Measurements from ENCODE around the gene MSLN.

The MSLN gene

DNA sequence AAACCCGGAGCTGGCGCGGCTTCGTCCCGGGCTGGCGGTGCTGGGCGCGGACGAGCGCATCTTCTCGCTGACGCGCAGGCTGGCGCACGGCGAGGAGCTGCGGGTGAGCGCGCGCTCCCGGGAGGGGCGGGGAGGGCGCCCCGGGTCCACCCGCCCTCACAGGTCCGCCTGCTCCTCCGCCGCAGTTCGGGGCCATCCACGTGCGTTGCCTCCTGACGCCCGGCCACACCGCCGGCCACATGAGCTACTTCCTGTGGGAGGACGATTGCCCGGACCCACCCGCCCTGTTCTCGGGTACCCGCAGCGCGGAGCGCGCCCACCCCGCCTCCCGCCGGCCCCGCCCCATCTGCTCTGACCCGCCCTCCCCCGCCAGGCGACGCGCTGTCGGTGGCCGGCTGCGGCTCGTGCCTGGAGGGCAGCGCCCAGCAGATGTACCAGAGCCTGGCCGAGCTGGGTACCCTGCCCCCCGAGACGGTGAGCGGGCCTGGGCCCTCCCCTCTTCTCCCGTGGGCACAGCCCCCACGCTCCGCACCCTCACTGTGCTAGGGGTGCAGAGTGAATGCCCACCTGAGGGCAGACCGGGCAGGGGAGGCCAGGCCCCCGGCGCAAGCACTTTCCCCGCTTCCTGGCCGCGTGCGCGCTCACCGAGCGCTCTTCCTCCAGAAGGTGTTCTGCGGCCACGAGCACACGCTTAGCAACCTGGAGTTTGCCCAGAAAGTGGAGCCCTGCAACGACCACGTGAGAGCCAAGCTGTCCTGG is 32.2 kb upstream of the MSLN start:
- H3K9me2 ChIP-seq (replicated peaks; ENCODE audit: low read depth, low read length) = no peaks in the 10 kb centered on the region
- H3F3A ChIP-seq (ENCODE audit: low read depth) = no peaks in the 10 kb centered on the region
- TF ChIP-seq CTCF (conservative IDR thresholded peaks at IDR 0.05; ENCODE audit: low read length) (no peak), EZH2phosphoT487 (IDR thresholded peaks at IDR 0.05; ENCODE audit: borderline replicate concordance) (no peak)
- no peak overlapping the region for H3K4me2 ChIP-seq (ENCODE audit: low read depth, low read length, poor library complexity, severe bottlenecking)
- H3K79me2 ChIP-seq (ENCODE audit: insufficient read depth, low read length) = no peaks in the 10 kb centered on the region
- no peaks in the 10 kb centered on the region for H3K27me3 ChIP-seq (ENCODE audit: insufficient read depth, low read length, poor library complexity, severe bottlenecking)
- H3K9ac ChIP-seq (ENCODE audit: low read depth, low read length, poor library complexity, severe bottlenecking) = no peak overlapping the region
- H2AFZ ChIP-seq (ENCODE audit: low read length) = no peak overlapping the region
- no peaks in the 10 kb centered on the region for H3K36me3 ChIP-seq (ENCODE audit: insufficient read depth, low read length)
- H4K20me1 ChIP-seq (ENCODE audit: insufficient read depth, low read length, poor library complexity, severe bottlenecking) = no peaks in the 10 kb centered on the region
- H3K9me3 ChIP-seq (ENCODE audit: insufficient read depth, low read depth, low read length) = no peaks in the 10 kb centered on the region
- H3K4me3 ChIP-seq (ENCODE audit: low read length, poor library complexity, severe bottlenecking) = no peak overlapping the region
- H3K4me1 ChIP-seq (ENCODE audit: insufficient read depth, low read length, poor library complexity, severe bottlenecking) = no peaks in the 10 kb centered on the region

DNA sequence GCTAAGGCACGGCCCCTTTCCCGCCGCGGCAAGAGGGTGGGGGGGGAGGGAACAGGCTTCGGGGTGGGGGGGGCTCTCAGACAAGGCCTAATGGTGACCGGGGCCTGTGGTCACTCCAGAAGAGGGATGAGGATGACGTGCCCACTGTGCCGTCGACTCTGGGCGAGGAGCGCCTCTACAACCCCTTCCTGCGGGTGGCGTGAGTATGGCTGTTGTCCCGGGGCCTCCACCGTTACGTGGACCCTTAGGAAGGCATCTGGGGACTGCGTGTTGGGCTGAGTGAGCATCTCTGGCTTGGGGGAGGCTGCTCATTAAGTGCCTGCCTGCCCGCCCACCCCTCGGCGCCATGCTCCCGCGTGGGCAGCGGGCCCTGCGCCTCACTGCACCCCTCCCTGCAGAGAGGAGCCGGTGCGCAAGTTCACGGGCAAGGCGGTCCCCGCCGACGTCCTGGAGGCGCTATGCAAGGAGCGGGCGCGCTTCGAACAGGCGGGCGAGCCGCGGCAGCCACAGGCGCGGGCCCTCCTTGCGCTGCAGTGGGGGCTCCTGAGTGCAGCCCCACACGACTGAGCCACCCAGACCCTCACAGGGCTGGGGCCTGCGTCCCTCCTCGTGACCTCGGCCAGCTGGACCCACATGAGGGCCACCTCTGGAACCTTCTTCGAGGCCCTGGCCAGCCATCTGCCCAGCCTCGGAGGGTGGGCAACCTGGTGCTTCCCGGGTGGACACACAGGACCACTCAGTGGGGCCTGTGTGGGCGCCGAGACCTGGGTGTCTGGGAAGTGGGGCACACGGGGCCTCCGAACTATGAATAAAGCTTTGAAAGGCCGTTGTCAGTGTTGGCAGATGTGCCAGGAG is 31.4 kb upstream of the MSLN start:
- TF ChIP-seq CTCF (conservative IDR thresholded peaks at IDR 0.05; ENCODE audit: low read length) = no peak
- no peak for TF ChIP-seq EZH2phosphoT487 (IDR thresholded peaks at IDR 0.05; ENCODE audit: borderline replicate concordance)
- Histone ChIP-seq H3K4me2 (ENCODE audit: low read depth, low read length, poor library complexity, severe bottlenecking) (no peak overlapping the region), H3K4me3 (ENCODE audit: low read length, poor library complexity, severe bottlenecking) (no peak overlapping the region)

DNA sequence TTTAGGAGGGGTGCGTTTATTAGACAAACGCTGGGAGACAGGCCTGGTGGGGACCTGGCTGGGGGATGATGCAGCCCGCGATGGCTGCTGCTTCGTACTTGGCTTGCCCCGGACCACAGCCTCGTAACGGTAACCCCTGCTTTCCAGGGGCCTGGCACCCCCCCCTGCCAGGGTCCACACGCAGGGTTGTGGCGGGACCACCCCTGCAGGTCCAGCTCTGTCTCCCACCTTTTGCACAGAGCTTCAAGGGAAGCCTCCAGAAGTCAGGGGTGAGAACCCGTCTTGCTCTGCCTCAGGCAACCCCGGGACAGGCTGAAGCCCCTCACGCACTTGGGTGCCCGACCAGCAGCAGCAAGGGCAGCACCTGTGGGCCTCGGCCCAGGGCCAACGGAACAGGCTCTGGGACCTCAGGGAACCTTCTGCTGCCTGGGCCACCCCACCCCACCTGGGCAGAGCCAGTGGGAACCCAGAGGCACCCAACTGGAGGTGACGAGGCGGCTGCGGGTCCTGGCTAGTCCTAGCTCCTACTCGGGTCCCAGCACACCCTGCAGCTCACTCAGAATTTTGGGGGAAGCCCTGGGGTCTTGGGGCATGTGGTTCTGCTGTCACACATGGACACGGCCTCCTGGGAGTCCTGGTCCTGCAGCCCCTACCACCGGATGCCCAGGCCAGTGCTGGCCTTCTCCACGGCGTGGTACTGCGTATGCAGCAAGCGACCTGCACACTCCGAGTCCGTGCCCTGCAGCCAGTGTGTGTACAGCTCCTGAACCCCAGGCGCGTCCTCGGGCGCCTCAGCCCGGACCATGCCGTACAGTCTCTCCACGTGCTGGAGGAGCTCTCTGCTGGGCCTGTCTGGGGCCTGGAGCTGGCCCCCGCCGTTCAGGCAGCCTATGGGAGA is 30.5 kb upstream of the MSLN start:
- Histone ChIP-seq H3K36me3 (ENCODE audit: insufficient read depth, low read length) (no peaks in the 10 kb centered on the region), H2AFZ (ENCODE audit: low read length) (no peak overlapping the region), H3F3A (ENCODE audit: low read depth) (no peaks in the 10 kb centered on the region), H3K9me3 (ENCODE audit: insufficient read depth, low read depth, low read length) (no peaks in the 10 kb centered on the region), H3K27me3 (ENCODE audit: insufficient read depth, low read length, poor library complexity, severe bottlenecking) (no peaks in the 10 kb centered on the region), H3K4me1 (ENCODE audit: insufficient read depth, low read length, poor library complexity, severe bottlenecking) (no peaks in the 10 kb centered on the region), H4K20me1 (ENCODE audit: insufficient read depth, low read length, poor library complexity, severe bottlenecking) (no peaks in the 10 kb centered on the region), H3K79me2 (ENCODE audit: insufficient read depth, low read length) (no peaks in the 10 kb centered on the region), H3K9ac (ENCODE audit: low read depth, low read length, poor library complexity, severe bottlenecking) (no peak overlapping the region), H3K4me2 (ENCODE audit: low read depth, low read length, poor library complexity, severe bottlenecking) (no peak overlapping the region), H3K9me2 (replicated peaks; ENCODE audit: low read depth, low read length) (no peaks in the 10 kb centered on the region), H3K4me3 (ENCODE audit: low read length, poor library complexity, severe bottlenecking) (no peak overlapping the region)
- no peak for TF ChIP-seq CTCF (conservative IDR thresholded peaks at IDR 0.05; ENCODE audit: low read length)
- no peak for TF ChIP-seq EZH2phosphoT487 (IDR thresholded peaks at IDR 0.05; ENCODE audit: borderline replicate concordance)

More for the DNA sequence above, 31.4 kb upstream of the MSLN start:
- Histone ChIP-seq H3K4me1 (ENCODE audit: insufficient read depth, low read length, poor library complexity, severe bottlenecking) (no peaks in the 10 kb centered on the region), H3K9me2 (replicated peaks; ENCODE audit: low read depth, low read length) (no peaks in the 10 kb centered on the region), H3K9ac (ENCODE audit: low read depth, low read length, poor library complexity, severe bottlenecking) (no peak overlapping the region), H3K27me3 (ENCODE audit: insufficient read depth, low read length, poor library complexity, severe bottlenecking) (no peaks in the 10 kb centered on the region), H2AFZ (ENCODE audit: low read length) (no peak overlapping the region), H3K36me3 (ENCODE audit: insufficient read depth, low read length) (no peaks in the 10 kb centered on the region), H4K20me1 (ENCODE audit: insufficient read depth, low read length, poor library complexity, severe bottlenecking) (no peaks in the 10 kb centered on the region), H3F3A (ENCODE audit: low read depth) (no peaks in the 10 kb centered on the region), H3K9me3 (ENCODE audit: insufficient read depth, low read depth, low read length) (no peaks in the 10 kb centered on the region), H3K79me2 (ENCODE audit: insufficient read depth, low read length) (no peaks in the 10 kb centered on the region)

Data from Loucy (cell line).